Brain pericyte (primary cell): Measurements from ENCODE around the gene TWIST2.

Experiments
- DNase-seq: peaks from one replicate; pipeline ENCODE4 v3.0.0-alpha.2; 2012; ENCODE audit warnings: low read depth, low spot score

The TWIST2 gene

GRCh38 chr2:238890131-238890530 lies 42.2 kb downstream of the TWIST2 start:
- DNase-seq = no peak

GRCh38 chr2:238890618-238891456 lies 43.0 kb downstream of the TWIST2 start:
- no peak for DNase-seq

GRCh38 chr2:238891457-238892203 lies 43.7 kb downstream of the TWIST2 start:
- no peak for DNase-seq

- DNase-seq = no peak
These were observed 44.3 kb downstream of the TWIST2 start for GRCh38 chr2:238892204-238892500.

- DNase-seq = no peak
These were observed 44.9 kb downstream of the TWIST2 start for GRCh38 chr2:238892796-238893195.

- DNase-seq = no peak
These were observed 45.6 kb downstream of the TWIST2 start for GRCh38 chr2:238893349-238894000.

GRCh38 chr2:238894226-238894949 lies 46.5 kb downstream of the TWIST2 start:
- no peak for DNase-seq

GRCh38 chr2:238894950-238895298 lies 47.0 kb downstream of the TWIST2 start:
- no peak for DNase-seq

GRCh38 chr2:238895361-238895882 lies 47.5 kb downstream of the TWIST2 start:
- DNase-seq = no peak

- peak; percentile 80 for DNase-seq
These were observed 48.2 kb downstream of the TWIST2 start for GRCh38 chr2:238895891-238896600.

GRCh38 chr2:238896641-238897040 lies 48.8 kb downstream of the TWIST2 start:
- DNase-seq = no peak

- no peak for DNase-seq
These were observed 49.4 kb downstream of the TWIST2 start for GRCh38 chr2:238897122-238897880.

GRCh38 chr2:238897911-238898311 lies 50.0 kb downstream of the TWIST2 start:
- no peak for DNase-seq

GRCh38 chr2:238898534-238899281 lies 50.8 kb downstream of the TWIST2 start:
- DNase-seq = no peak

- DNase-seq = no peak
These were observed 51.5 kb downstream of the TWIST2 start for GRCh38 chr2:238899386-238899785.

GRCh38 chr2:238900511-238900910 lies 52.6 kb downstream of the TWIST2 start:
- no peak for DNase-seq

- DNase-seq = no peak
These were observed 53.7 kb downstream of the TWIST2 start for GRCh38 chr2:238901461-238902057.

GRCh38 chr2:238902285-238902684 lies 54.4 kb downstream of the TWIST2 start:
- DNase-seq = no peak

- DNase-seq = no peak
These were observed 55.3 kb downstream of the TWIST2 start for GRCh38 chr2:238903141-238903540.
